ENCODE measurements around the gene WNT10A. TPM values are rescaled to one million over a fixed set of nuclear protein-coding genes. Genes with fewer than 3 reads are reported as not detected.

The WNT10A gene
- polyA plus RNA-seq, 3 donors = 1.0 to 1.6 (median 1.1) TPM

GRCh38 chr2:218876562-218877219 is 4.0 kb upstream of the WNT10A start:
- peak; percentile 79 for DNase-seq

DNA sequence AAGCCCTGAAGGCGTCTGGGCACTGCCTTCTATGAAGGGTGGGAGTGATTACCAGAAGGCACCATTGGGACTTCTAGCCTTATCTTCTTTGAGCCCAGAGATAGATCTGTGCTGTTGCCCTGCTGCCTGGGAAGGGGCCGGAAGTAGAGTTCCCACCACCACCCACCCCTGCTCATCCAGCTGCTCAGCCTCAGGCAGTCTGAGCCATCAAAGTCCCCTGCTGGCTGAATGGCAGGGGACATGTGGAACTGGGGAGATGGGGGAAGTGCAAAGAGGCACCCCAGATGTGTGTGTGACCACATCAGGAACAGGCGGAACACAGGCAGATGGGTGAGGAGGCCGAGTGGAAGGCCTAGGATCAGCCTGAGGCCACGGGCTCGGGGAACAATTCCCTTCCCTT is 3.3 kb upstream of the WNT10A start:
- no peak for DNase-seq

- no peak for DNase-seq
These were observed 2.8 kb upstream of the WNT10A start for GRCh38 chr2:218877891-218878290.

DNA sequence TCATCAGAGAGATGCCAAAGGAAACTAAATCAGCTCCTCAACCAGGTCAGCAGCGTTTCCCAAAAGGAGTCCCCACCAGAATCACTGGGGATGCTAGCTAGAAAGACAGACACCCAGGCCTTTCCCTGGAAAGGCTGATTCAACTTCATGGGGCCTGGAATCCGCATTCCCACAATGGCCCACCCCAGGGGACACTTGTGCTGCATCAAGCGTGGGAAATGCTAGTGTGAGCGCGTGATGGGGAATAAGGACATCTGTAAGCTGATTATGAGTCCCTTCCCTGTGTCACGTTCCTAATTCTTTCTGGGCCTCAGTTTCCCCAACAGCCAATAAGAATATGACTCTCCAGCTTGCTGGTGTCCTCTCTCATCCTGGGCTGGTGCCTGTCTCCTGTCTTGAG is 2.2 kb upstream of the WNT10A start:
- no peak for DNase-seq

DNA sequence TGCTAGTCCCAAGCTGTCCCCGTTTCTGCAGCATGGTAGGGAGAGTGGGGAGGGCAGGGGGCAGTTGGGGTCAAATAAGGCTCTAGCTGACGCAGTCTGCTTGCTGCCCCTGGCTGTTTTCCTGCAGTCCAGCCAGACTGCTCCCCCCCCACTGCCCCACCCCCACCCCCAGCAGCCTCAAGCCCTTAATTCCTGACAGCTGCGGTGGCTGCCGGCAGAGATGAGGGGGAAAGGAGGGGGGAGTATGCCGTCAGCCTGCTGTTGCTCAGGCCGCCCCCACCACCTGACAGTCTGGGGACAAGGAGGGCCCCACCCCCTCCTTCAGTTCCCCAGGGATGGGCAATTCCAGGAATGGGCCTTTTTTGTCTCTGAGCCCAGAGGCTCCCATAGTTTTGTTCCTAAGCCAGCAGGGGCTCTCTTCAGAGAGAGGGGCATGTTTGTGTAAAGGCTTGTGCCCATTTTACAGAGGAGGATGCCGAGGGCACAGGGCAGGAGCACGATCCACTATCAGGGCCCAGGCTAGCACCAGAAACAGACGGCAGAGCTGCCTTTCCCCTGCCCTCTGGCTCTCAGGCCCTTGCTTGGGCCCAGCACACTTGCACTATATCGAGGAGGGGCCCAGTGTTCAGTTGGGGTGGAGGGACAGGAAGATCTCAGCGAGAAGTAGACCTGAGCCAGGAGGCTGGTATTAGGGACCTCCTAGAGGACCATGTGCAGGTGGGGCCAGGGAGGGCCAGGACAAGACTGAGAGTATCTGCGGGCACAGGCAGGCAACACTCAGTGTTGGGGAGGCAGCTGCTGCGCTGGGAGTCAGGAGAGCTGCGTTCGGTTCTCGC is 1.5 kb upstream of the WNT10A start:
- no peak for DNase-seq

DNA sequence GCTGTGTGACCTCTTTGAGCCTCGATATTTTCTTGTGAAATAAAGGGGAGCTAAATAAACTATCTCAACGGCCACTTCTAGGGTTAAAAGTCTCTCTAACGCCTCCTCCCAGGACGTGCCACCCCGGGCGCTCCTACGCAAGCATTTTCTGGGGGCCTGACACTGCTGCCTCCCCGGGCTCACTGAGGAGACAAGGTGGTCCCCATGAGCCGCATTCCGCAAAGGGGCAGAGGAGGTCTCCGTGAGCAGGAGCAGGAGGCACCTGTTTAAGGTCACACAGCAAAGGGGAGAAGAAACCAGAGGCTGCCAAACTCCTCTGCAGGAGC is 913 bp upstream of the WNT10A start:
- no peak for DNase-seq

DNA sequence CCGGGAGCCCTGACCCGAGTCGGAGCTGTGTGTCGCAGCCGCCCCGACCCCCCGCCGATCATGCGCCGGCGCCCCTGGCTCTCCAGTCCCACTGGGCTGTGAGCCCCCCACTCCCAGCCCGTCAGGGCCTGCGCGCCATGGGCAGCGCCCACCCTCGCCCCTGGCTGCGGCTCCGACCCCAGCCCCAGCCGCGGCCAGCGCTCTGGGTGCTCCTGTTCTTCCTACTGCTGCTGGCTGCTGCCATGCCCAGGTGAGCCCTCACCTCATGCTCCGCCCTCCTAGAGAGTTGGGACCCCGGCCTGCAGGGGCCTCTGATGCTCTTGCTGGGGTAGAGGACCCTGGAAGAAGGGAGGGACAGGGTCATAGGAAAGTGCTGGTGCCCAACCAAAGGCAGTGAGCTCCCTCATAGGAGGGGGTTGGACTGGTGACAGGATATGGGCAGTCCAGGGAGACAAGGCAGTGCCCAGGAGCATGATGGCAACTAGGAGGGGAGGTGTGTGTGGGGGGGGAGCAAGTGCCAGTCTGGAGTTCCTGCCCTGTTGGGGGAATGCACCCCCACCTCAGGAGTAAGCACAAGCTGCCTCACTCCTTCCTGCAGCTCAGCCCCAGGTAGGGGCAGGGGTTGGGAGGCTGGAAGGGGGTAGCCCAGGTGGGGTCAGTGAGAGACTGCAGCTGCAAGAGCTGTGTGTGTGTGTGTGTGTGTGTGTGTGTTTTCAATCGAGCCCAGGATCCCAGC is 375 bp downstream of the WNT10A start:
- DNase-seq = no peak

GRCh38 chr2:218881744-218882460 is 1.2 kb downstream of the WNT10A start:
- DNase-seq = no peak

- no peak for DNase-seq
These were observed 1.8 kb downstream of the WNT10A start for GRCh38 chr2:218882461-218882816.

DNA sequence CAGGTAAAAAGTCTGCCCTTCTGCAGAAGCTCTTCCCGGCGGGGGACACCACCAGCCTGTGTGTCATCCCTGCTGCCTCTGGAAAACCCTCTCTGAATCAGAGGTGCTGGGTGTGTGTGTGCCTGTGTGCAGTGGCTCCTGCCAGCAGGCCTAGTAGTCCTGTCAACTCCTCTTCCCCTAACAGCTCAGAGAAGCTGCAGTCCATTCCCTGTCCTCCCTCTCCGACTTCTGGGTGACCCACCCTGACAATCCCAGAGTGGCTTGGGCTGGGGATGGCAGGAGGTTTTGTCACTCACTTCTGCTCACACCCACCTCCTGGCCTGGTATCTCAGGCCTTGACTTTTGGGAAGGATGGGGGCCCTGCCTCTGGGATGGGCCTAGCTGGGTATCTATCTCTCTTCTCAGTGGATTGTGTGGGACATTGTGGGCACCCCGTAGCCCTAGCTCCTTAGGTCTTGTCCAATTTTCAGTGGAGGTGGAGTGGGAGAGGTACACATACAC is 2.3 kb downstream of the WNT10A start:
- DNase-seq = no peak

DNA sequence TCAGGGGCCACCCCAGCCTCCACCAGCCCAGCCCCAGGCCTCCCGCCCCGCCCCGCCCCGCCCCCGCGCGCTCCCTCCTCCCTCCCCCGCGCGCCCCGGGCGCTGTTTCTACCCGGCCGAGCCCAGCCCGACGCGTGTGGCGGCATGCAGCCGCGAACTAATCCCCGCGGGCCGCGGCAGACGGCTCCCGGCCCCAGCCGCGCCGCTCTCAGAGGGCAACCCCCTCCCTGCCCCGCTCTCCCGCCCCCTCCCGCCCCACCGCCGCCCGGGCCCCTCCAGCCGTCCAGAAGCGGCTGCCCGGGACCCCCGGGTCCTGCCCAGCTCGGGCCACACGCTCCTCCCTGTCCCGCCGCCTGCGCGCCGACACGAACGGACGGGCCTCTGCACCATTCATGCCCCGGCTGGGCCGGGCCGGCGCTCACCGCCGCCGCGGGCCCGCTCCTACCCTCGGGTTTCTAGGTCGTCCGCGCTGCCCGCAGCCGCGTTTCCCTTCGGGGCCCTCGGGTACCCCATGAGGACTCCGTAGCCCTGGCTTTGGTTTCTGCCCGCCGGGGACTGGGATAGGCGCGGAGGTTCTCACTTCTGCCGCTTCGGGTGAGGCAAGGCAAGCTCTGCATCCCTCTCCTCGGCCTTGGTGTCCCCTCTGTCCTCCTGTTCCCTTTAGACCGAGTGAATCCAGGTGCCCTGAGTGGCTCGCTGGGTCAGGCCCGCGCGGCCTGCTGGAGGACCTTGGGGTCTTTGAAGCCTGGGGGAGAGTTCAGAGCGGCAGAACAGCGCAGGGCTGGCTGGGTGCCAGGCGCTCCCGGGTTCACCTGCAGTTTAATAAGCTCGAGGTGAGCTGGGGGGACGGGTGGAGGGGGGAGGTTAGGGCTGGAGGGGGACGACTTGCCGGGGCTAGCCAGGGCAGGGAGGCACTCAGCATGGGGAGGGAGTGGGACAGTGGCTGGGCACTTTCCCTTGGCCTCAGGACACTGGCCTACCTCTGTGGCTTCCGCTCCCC is 3.1 kb downstream of the WNT10A start:
- no peak for DNase-seq

- no peak for DNase-seq
These were observed 3.9 kb downstream of the WNT10A start for GRCh38 chr2:218884519-218884918.

DNA sequence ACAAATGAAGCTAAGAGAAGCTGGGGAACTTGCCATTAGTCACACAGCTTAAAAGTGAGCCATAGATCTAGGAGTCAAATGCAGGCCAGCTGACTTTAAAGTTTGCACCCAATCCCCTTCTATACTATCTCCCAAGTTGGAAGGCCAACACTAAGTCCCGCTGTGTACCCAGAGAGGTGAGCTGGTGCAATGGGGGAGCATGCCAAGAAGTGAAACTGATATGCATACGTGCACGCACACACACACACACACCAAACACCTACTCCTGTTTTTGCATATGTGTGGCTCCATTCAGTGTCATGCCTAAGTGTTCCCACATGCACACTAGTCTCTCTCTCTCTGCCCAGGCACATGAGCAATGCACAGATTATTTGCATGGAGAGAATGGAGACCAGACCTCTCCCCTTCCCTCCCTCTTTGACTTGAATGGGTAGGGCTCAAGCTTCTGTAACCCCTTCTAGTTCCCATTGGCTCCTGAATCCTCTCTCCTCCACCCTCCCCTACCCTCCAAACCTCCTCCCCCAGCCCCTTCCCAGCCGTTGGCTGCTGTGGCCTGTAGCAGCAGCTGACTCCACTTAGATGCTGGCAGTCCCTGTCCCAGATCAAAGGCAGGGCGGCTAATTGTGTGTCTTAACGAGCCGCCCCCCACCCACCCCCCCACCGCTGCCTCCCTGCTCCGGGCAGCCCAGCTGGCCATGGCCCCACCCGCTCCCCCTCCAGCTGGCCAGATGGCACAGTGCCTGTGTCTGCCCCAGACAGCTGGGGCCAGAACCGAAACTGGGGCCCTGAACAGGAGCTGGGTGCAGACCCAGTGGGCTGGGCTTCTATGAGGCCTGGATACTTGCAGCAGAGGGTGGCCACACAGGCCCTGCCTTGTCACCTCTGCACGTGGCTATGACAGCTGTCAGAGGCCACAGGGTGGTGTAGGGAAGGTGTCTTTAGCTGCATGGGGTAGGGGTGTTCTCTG is 5.6 kb downstream of the WNT10A start:
- no peak for DNase-seq

DNA sequence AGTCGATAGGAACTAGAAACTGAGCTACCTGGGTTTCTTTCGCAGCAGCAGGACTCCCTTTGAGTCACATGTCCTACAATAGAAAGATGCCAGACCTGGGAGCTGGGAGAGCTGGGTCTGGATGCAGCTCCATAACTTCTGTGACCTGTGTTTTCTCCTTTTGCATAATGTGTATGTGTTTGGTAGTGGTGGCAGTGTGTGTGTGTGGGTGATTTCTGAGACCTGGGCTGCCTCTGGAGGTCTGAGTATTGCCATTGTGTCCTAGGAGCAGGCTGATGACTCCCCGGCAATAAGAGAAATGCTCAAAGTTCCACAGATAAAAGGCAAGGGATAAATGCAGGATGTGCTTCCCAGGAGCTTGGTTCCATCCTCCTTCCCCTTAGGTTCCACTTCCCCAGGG is 6.4 kb downstream of the WNT10A start:
- DNase-seq = no peak

DNA sequence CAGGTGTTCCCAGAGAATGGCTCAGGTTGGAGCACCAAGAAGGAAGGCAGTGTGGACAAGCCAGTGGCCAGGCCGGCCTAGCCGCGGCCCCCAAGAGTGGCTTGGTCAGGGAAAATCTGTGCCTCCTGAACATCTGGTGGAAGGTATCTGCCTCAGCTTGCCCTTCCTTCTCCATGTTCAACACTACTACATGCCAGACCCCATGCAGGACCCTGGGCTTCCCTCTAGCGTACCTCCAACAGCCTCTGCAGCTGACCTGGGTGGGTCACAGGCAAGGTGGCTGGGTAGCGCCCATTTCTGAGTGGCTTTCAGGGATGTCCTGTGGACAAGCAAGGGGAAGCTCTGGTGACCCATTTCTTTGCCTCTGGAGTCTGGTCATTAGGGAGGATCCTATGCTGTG is 7.7 kb downstream of the WNT10A start:
- no peak for DNase-seq

GRCh38 chr2:218889937-218890336 is 9.3 kb downstream of the WNT10A start:
- DNase-seq = no peak

- DNase-seq = no peak
These were observed 9.7 kb downstream of the WNT10A start for GRCh38 chr2:218890369-218890768.

DNA sequence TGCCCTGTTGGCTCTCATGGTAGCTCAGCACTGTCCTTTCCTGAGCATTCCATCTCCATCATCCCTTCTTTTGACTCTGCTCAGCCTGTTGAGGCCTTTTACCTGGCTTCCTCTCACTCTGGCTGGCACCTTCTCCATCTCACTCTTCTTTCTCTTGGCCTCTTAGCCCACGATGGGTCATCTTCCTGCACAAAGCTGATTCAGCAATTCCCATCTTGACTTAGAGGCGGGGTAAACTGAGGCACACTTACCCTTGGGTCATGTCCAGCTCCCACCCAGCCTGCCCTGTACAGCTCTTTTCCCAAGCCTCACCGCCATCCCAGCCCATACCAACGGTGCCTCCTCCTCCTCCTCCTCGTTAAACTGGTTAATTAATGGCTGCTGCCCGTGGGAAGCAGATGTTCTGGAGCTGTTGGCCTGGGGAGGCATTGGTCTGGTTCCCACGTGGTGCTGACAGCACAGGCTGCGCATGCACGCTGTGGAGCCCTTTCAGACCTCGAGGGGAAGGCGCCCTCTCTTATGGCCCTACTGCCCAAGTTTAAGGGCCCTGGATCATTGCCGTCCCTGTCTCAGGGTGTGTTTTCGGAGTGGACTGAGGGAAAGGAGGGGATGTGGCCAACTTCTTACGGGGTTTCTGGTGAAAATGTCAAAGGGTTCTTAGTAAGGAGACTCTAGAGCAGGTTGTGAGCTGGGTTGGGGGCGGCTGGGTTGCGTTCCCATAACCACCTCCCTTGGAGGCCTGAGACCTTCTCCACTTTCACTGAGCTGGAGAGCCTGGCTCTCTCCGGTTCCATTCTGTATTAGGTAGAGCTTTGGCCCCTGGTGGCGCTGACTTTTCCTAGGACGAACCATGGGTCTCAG is 10.9 kb downstream of the WNT10A start:
- DNase-seq = no peak
